Mesothelial cell of epicardium (in vitro differentiated cells): ENCODE results near the gene FGF14. TPM values are rescaled to one million over a fixed set of nuclear protein-coding genes. Genes with fewer than 3 reads are reported as not detected.

ENCODE experiments used
- DNase-seq, 2 experiments: peaks; one replicate each; pipeline ENCODE4 v3.0.0; 2021; ENCODE audit warnings: low spot score in 2 of 2; ENCODE audit not compliant: unreplicated experiment in 2 of 2
- H3K27ac Mint-ChIP-seq: 2 replicates; pipeline ENCODE4 v1.8.0; 2021; ENCODE audit warnings: mixed read lengths
- H3K27me3 Mint-ChIP-seq: 2 replicates; pipeline ENCODE4 v1.8.0; 2021; ENCODE audit warnings: low read depth, mixed read lengths
- H3K36me3 Mint-ChIP-seq: 2 replicates; pipeline ENCODE4 v1.8.0; 2021; ENCODE audit warnings: mixed read lengths
- H3K4me1 Mint-ChIP-seq: 2 replicates; pipeline ENCODE4 v1.8.0; 2021; ENCODE audit warnings: mixed read lengths
- H3K4me3 Mint-ChIP-seq: 2 replicates; pipeline ENCODE4 v1.8.0; 2021; ENCODE audit warnings: mild to moderate bottlenecking, moderate library complexity, mixed read lengths
- H3K9me3 Mint-ChIP-seq: 2 replicates; pipeline ENCODE4 v1.8.0; 2021; ENCODE audit warnings: mixed read lengths
- CTCF ChIP-seq: fragments of 200-600 bp; sonication (generic); IDR thresholded peaks from one replicate; pipeline ENCODE4 v1.5.0; 2021; ENCODE audit warnings: antibody characterized with exemption; ENCODE audit not compliant: unreplicated experiment
- total RNA-seq: library from RNA; stranded (reverse); gene quantifications from 3 replicates; pipeline ENCODE4 v1.2.1, GENCODE V29; 2021

Gene FGF14
- total RNA-seq, 1 donor from 2014 or later = 0.02 TPM

- Mint-ChIP-seq H3K27ac (no peak overlapping the region), H3K36me3 (no peaks in the 10 kb centered on the region)
- no peak for TF ChIP-seq CTCF
Observed at GRCh38 chr13:101868585-101869469, 533.0 kb downstream of the FGF14 start.

DNA sequence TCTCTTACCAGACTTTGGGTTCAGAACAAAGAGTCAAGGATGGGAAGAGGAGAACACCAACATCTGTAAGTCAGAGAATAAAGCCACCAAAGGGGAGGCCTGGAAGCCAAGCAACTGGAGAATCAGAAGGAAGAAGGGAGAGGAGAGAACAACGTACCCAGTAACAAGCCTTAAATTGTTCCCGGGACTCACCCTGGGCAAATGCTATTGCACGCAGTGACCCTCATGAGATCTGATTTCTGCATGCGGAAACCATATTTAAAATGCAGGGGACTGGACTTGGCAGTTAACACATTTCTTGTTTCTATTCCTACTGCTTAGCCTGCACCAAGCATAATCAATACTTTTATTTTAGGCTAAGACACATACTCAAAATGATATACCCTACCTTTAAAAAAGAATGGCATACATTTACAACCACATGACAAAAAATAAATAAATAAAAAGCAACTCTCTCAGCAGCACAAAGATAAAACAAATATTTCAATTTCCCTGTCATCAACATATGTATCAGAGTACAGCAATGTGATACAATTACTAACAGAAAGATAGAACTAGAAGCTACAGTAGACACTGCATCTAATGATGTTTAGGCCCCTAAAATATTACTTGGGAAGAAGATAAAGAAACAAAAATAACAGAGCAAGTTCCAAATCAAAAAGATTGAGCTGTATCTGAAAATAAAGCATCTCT is 534.8 kb downstream of the FGF14 start:
- no peak for DNase-seq
- Mint-ChIP-seq H3K4me1 (no peaks in the 10 kb centered on the region), H3K9me3 (no peaks in the 10 kb centered on the region), H3K27me3 (peaks cover 9% of the 10 kb centered on the region), H3K4me3 (no peak overlapping the region), H3K27ac (no peak overlapping the region), H3K36me3 (no peaks in the 10 kb centered on the region)
- TF ChIP-seq CTCF = no peak

More at GRCh38 chr13:101868585-101869469, 533.0 kb downstream of the FGF14 start:
- no peak for DNase-seq
- Mint-ChIP-seq H3K27me3 (no peaks in the 10 kb centered on the region), H3K4me1 (no peaks in the 10 kb centered on the region), H3K4me3 (no peak overlapping the region), H3K9me3 (no peaks in the 10 kb centered on the region)

- H3K4me3 Mint-ChIP-seq = no peak overlapping the region
- no peaks in the 10 kb centered on the region for H3K36me3 Mint-ChIP-seq
- TF ChIP-seq CTCF = no peak
- no peak for DNase-seq
- no peaks in the 10 kb centered on the region for H3K9me3 Mint-ChIP-seq
- no peaks in the 10 kb centered on the region for H3K4me1 Mint-ChIP-seq
- peaks cover 29% of the 10 kb centered on the region for H3K27me3 Mint-ChIP-seq
- no peak overlapping the region for H3K27ac Mint-ChIP-seq
Observed at GRCh38 chr13:101858860-101859259, 543.0 kb downstream of the FGF14 start.

DNA sequence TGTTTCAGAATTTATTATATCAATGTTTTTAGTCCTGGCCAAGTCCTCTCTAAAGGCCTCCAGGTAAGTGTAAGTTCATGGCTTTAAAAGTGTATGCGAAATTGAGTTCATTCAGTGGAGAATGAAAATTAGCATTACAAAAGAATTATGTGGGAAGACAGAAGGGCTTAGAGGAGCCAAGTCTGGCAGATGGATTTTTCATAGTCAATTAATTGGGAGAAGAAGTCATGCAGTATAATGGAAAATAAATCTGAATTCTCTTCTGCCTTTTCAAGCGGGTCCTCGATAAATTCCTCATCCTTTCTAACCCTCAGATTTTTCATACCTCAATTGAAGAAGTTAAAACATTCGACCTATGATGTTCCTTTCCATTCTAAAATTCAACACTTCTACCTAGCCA is 555.1 kb downstream of the FGF14 start:
- Mint-ChIP-seq H3K9me3 (no peaks in the 10 kb centered on the region), H3K27me3 (no peaks in the 10 kb centered on the region), H3K4me1 (no peaks in the 10 kb centered on the region), H3K36me3 (no peaks in the 10 kb centered on the region), H3K27ac (no peak overlapping the region), H3K4me3 (no peak overlapping the region)
- DNase-seq = no peak
- no peak for TF ChIP-seq CTCF

DNA sequence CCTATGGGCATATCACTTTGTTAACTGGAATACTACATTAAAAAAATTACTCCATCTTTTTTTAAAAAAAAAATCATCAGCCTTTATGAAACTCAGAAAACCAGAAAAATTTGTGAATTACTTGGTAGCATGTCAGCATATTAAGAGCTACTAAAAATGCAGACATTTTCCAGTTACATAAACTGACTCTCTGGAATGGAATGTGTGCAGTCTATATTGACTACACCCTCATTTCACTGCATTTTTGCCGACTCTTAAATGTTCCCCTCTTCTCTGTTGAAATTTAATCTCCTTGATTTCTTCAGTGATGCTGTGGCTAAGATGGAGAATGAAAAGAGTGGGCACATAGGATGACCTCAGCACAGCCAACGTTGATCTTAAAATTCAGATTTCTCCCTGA is 555.6 kb downstream of the FGF14 start:
- H3K27ac Mint-ChIP-seq = no peak overlapping the region
- H3K36me3 Mint-ChIP-seq = no peaks in the 10 kb centered on the region
- H3K27me3 Mint-ChIP-seq = no peaks in the 10 kb centered on the region
- no peaks in the 10 kb centered on the region for H3K4me1 Mint-ChIP-seq
- no peak for DNase-seq
- no peak overlapping the region for H3K4me3 Mint-ChIP-seq
- no peaks in the 10 kb centered on the region for H3K9me3 Mint-ChIP-seq
- no peak for TF ChIP-seq CTCF
